Ascending aorta (tissue), 2 donors: ENCODE measurements around the gene PLXNA3. TPM values are rescaled to one million over a fixed set of nuclear protein-coding genes. Genes with fewer than 3 reads are reported as not detected.

Source experiments
- DNase-seq, 2 donors: peaks; one replicate each; pipeline ENCODE4 v3.0.0-alpha.2; 2019; ENCODE audit warnings: low spot score in 2 of 2
- H3K27ac ChIP-seq, 2 donors: fragments of 200-600 bp; sonication (generic); one replicate each; pipeline ENCODE4 v1.5.1; 2016 to 2017; ENCODE audit warnings: mild to moderate bottlenecking in 1 of 2
- H3K27me3 ChIP-seq: fragments of 200-600 bp; sonication (generic); one replicate; pipeline ENCODE4 v1.5.1; 2017
- H3K36me3 ChIP-seq, 2 donors: fragments of 200-600 bp; sonication (generic); one replicate each; pipeline ENCODE4 v1.5.1; 2016
- H3K4me1 ChIP-seq, 2 donors: fragments of 200-600 bp; sonication (generic); one replicate each; pipeline ENCODE4 v1.5.1; 2016 to 2017; ENCODE audit warnings: mild to moderate bottlenecking in 1 of 2
- H3K4me3 ChIP-seq, 2 donors: fragments of 200-600 bp; sonication (generic); one replicate each; pipeline ENCODE4 v1.5.1; 2016 to 2017; ENCODE audit warnings: mild to moderate bottlenecking in 1 of 2
- H3K9me3 ChIP-seq, 2 donors: fragments of 200-600 bp; sonication (generic); one replicate each; pipeline ENCODE4 v1.5.1; 2016
- intact Hi-C: fragments of 100-400 bp; cut with DNase I; formaldehyde crosslinking; loops from one replicate; pipeline ENCODE4 v1.15.1; 2023
- total RNA-seq: library from RNA; depleted of rRNA; stranded (reverse); fragments of >200 nt; gene quantifications from one replicate; pipeline ENCODE4 v1.1.0, GENCODE V29; 2016
- TF ChIP-seq, protein P1 (sequence below), 3 experiments: fragments of 200-600 bp in 2 of 3; fragments of 450-650 bp in 1 of 3; sonication (generic) in 2 of 3; IDR thresholded peaks; one replicate each; pipeline ENCODE4 v1.5.1; 2016 to 2019; ENCODE audit warnings: antibody characterized with exemption in 3 of 3, mild to moderate bottlenecking in 1 of 3, moderate library complexity in 1 of 3

The PLXNA3 gene
- total RNA-seq, 1 donor from 2014 or later: 10.0 TPM

DNA sequence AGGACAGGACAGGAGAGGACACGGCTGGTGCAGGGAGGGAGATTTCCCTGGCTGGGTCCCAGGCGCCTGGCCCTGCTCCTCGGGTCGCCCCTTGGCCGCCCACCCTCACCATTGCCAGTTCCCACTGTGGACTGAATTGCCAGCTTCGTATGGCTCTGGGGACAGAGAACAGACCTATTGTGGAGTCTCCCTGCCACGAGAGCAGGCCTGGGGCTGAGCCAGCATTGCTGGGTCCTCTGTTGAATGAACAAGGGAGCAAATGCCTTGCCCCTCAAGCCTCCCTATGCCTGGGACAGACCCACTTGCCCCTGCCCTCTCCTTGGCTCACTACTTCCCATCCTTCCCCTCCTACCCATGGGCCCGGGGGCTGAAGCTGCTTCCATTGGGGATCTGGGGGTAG lies 4.3 kb downstream of the PLXNA3 start:
- no peaks in the 10 kb centered on the region for H3K4me1 ChIP-seq
- H3K27ac ChIP-seq: no peak overlapping the region
- H3K9me3 ChIP-seq: no peaks in the 10 kb centered on the region
- TF ChIP-seq, protein P1, sequence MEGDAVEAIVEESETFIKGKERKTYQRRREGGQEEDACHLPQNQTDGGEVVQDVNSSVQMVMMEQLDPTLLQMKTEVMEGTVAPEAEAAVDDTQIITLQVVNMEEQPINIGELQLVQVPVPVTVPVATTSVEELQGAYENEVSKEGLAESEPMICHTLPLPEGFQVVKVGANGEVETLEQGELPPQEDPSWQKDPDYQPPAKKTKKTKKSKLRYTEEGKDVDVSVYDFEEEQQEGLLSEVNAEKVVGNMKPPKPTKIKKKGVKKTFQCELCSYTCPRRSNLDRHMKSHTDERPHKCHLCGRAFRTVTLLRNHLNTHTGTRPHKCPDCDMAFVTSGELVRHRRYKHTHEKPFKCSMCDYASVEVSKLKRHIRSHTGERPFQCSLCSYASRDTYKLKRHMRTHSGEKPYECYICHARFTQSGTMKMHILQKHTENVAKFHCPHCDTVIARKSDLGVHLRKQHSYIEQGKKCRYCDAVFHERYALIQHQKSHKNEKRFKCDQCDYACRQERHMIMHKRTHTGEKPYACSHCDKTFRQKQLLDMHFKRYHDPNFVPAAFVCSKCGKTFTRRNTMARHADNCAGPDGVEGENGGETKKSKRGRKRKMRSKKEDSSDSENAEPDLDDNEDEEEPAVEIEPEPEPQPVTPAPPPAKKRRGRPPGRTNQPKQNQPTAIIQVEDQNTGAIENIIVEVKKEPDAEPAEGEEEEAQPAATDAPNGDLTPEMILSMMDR (IDR thresholded peaks at IDR 0.05): no peak
- no peaks in the 10 kb centered on the region for H3K27me3 ChIP-seq
- no peak for DNase-seq
- H3K4me3 ChIP-seq: no peak overlapping the region
- intact Hi-C loops: no loop called here
- peaks cover 31 to 32% of the 10 kb centered on the region in 2 donors for H3K36me3 ChIP-seq

DNA sequence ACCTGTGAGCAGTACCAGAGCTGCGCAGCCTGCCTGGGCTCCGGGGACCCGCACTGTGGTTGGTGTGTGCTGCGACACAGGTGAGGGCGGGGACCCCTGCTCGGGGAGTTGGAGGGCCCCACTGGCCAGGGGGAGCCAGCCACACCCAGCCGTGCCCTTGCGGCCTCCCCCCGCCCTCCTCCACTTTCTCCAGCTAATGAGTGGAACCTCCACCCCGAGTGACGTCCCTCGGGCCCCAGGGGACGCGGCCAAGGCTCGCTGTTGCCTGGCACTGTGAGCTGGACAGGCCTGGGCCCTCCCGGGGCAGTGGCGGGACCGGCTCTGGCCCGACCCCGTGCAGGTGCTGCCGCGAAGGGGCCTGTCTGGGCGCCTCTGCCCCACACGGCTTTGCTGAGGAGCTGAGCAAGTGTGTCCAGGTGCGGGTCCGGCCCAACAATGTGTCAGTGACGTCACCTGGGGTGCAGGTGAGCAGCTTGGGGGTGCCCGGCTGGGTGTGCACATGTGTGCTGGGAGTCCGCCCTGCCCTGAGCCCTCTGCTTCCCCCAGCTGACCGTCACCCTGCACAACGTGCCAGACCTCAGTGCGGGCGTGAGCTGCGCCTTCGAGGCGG lies 5.6 kb downstream of the PLXNA3 start:
- TF ChIP-seq, protein P1 (IDR thresholded peaks at IDR 0.05): no peak
- no peak for DNase-seq
- H3K9me3 ChIP-seq: no peaks in the 10 kb centered on the region
- H3K27me3 ChIP-seq: no peaks in the 10 kb centered on the region
- no peak overlapping the region for H3K27ac ChIP-seq
- no peaks in the 10 kb centered on the region for H3K4me1 ChIP-seq
- intact Hi-C loops: no loop called here
- H3K4me3 ChIP-seq: no peak overlapping the region
- H3K36me3 ChIP-seq: peaks cover 43 to 44% of the 10 kb centered on the region in 2 donors

DNA sequence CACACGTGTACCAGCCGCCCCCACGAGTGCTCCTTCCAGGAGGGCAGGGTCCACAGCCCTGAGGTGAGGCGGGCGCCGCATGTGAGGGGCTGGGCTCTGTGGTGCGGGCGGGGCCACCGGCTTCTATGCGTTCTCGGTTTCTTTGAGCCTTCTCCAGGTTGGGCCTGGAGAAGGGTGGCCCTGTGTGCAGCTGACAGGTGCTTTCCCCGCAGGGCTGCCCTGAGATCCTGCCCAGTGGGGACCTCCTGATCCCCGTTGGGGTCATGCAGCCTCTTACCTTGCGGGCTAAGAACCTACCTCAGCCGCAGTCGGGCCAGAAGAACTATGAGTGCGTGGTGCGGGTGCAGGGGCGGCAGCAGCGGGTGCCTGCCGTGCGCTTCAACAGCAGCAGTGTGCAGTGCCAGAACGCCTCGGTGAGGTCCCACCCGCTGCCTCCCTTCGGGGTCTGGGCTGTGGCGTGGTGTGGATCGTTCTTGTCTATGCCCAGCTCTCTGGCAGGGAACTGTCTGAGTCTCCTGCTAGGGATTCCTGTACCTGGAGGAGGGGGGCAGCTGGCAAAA lies 6.8 kb downstream of the PLXNA3 start:
- TF ChIP-seq, protein P1 (IDR thresholded peaks at IDR 0.05): no peak
- intact Hi-C loops: no loop called here
- no peaks in the 10 kb centered on the region for H3K9me3 ChIP-seq
- no peaks in the 10 kb centered on the region for H3K27me3 ChIP-seq
- no peaks in the 10 kb centered on the region for H3K4me1 ChIP-seq
- no peak overlapping the region for H3K27ac ChIP-seq
- peaks cover 51 to 53% of the 10 kb centered on the region in 2 donors for H3K36me3 ChIP-seq
- H3K4me3 ChIP-seq: no peak overlapping the region
- no peak for DNase-seq

DNA sequence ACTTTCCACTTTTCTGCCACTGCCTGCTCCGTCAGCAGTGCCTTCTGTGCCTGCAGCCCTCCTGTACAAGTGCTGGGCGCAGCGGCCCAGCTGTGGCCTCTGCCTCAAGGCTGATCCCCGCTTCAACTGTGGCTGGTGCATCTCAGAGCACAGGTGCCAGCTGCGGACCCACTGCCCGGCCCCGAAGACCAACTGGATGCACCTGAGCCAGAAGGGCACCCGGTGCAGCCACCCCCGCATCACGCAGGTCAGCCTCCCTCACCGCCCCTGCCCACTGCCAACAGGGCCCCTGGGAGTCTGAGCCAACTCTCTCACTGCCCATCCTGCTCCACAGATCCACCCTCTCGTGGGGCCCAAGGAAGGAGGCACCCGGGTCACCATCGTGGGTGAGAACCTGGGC lies 7.5 kb downstream of the PLXNA3 start:
- Histone ChIP-seq H3K4me3 (no peak overlapping the region), H3K36me3 (peaks cover 58 to 60% of the 10 kb centered on the region in 2 donors), H3K27me3 (no peaks in the 10 kb centered on the region), H3K27ac (no peak overlapping the region), H3K9me3 (no peaks in the 10 kb centered on the region), H3K4me1 (no peaks in the 10 kb centered on the region)
- intact Hi-C loops: no loop called here
- TF ChIP-seq, protein P1 (IDR thresholded peaks at IDR 0.05): no peak
- no peak for DNase-seq

DNA sequence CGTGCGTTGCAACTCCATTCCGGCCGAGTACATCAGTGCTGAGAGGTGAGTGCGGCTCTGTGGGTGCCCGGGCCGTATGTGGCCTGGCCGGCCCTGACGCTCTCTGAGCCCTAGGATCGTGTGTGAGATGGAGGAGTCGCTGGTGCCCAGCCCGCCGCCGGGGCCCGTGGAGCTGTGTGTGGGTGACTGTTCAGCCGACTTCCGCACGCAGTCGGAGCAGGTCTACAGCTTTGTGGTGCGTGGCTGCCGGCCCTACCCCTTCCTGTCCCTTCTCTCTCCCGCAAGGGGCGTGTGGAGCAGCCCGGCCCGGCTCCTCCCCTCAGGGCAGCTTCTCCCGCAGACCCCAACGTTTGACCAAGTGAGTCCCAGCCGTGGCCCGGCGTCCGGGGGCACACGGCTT lies 8.0 kb downstream of the PLXNA3 start:
- Histone ChIP-seq H3K27me3 (no peaks in the 10 kb centered on the region), H3K27ac (no peak overlapping the region), H3K36me3 (peaks cover 59 to 63% of the 10 kb centered on the region in 2 donors), H3K4me1 (no peaks in the 10 kb centered on the region), H3K4me3 (no peak overlapping the region), H3K9me3 (no peaks in the 10 kb centered on the region)
- DNase-seq: no peak
- TF ChIP-seq, protein P1 (IDR thresholded peaks at IDR 0.05): no peak
- intact Hi-C loops: no loop called here
